HG03521 (cell line): ENCODE data around the gene THAP11.
A peak's percentile ranks its signal among the peaks of the same experiment; 100 is the strongest.

Experiments used
- ATAC-seq: cut with Tn5 transposase; IDR thresholded peaks from one replicate; pipeline ENCODE4 v1.9.1; 2021; ENCODE audit warnings: mild to moderate bottlenecking, moderate library complexity; ENCODE audit not compliant: unreplicated experiment

The THAP11 gene

GRCh38 chr16:67841816-67842508 lies at the start of gene THAP11:
THAP11 (plus strand) TSS chr16:67842320; CDS start chr16:67842555, 235 bp downstream.
- ATAC-seq, result peak; percentile 43

- no peak for ATAC-seq
Observed at GRCh38 chr16:67796099-67796718, 45.9 kb upstream of the THAP11 start.

- no peak for ATAC-seq
Observed at GRCh38 chr16:67800338-67800926, 41.7 kb upstream of the THAP11 start.

- no peak for ATAC-seq
Observed at GRCh38 chr16:67801241-67801640, 40.9 kb upstream of the THAP11 start.

GRCh38 chr16:67801883-67802282 lies 40.2 kb upstream of the THAP11 start:
- ATAC-seq, result no peak

GRCh38 chr16:67803894-67804293 lies 38.2 kb upstream of the THAP11 start:
- no peak for ATAC-seq

- ATAC-seq, result no peak
Observed at GRCh38 chr16:67804853-67805542, 37.1 kb upstream of the THAP11 start.

- ATAC-seq, result no peak
Observed at GRCh38 chr16:67805718-67806427, 36.2 kb upstream of the THAP11 start.

GRCh38 chr16:67806428-67807147 lies 35.5 kb upstream of the THAP11 start, which contains the start of the genes RANBP10 and TSNAXIP1:
RANBP10 (minus strand) TSS chr16:67806560; CDS start chr16:67806536, 24 bp downstream.
TSNAXIP1 (plus strand) TSS chr16:67806889; CDS start chr16:67807150, 261 bp downstream.
- ATAC-seq, result peak; percentile 89

GRCh38 chr16:67807148-67807682 lies 34.9 kb upstream of the THAP11 start:
- no peak for ATAC-seq

- no peak for ATAC-seq
Observed at GRCh38 chr16:67811899-67812298, 30.2 kb upstream of the THAP11 start.

- no peak for ATAC-seq
Observed at GRCh38 chr16:67814567-67814966, 27.6 kb upstream of the THAP11 start.

- ATAC-seq, result no peak
Observed at GRCh38 chr16:67820608-67821259, 21.4 kb upstream of the THAP11 start.

- ATAC-seq, result no peak
Observed at GRCh38 chr16:67822511-67822910, 19.6 kb upstream of the THAP11 start.

- no peak for ATAC-seq
Observed at GRCh38 chr16:67825119-67825518, 17.0 kb upstream of the THAP11 start.

GRCh38 chr16:67825906-67826305 lies 16.2 kb upstream of the THAP11 start:
- ATAC-seq, result no peak

GRCh38 chr16:67828651-67829050 lies 13.5 kb upstream of the THAP11 start:
- no peak for ATAC-seq

GRCh38 chr16:67833030-67833414 lies 9.1 kb upstream of the THAP11 start:
- ATAC-seq, result no peak
